Kidney (tissue), 14 donors: Measurements from ENCODE around the gene PFN3. TPM values are rescaled to one million over a fixed set of nuclear protein-coding genes. Genes with fewer than 3 reads are reported as not detected.

Source experiments
- DNase-seq, 5 donors: peaks; one replicate each; pipeline ENCODE4 v3.0.0-alpha.2; 2013 to 2020
- FAIRE-seq: peaks from 2 replicates; lab custom pipeline; 2012; peaks lifted over from hg19 to GRCh38; lab: Jason Lieb, UNC
- H3K27ac ChIP-seq, 2 donors: one replicate each; pipeline ENCODE4 v1.7.0; 2013; ENCODE audit warnings: low read depth in 2 of 2, low read length in 2 of 2, inconsistent platforms in 1 of 2
- H3K27me3 ChIP-seq: one replicate; pipeline ENCODE4 v1.7.1; 2013; ENCODE audit warnings: low read length, inconsistent platforms; ENCODE audit not compliant: control insufficient read depth, insufficient read depth
- H3K36me3 ChIP-seq, 3 donors: one replicate each; pipeline versions ENCODE4 v1.7.0 to v1.7.1; 2013; ENCODE audit warnings: low read length in 3 of 3, control low read depth in 1 of 3, inconsistent platforms in 1 of 3; ENCODE audit not compliant: insufficient read depth in 3 of 3, control insufficient read depth in 2 of 3
- H3K4me1 ChIP-seq, 3 donors: one replicate each; pipeline versions ENCODE4 v1.7.0 to v1.7.1; 2013; ENCODE audit warnings: low read length in 3 of 3, inconsistent platforms in 1 of 3, low read depth in 1 of 3; ENCODE audit not compliant: control insufficient read depth in 2 of 3, insufficient read depth in 2 of 3
- H3K4me3 ChIP-seq, 3 donors: one replicate each; pipeline versions ENCODE4 v1.7.0 to v1.8.1; 2013; ENCODE audit warnings: low read length in 3 of 3, control low read depth in 1 of 3, inconsistent platforms in 1 of 3
- H3K9ac ChIP-seq, 3 donors: one replicate each; pipeline versions ENCODE4 v1.7.0 to v1.7.1; 2013; ENCODE audit warnings: low read length in 3 of 3, control low read depth in 1 of 3, inconsistent platforms in 1 of 3
- H3K9me3 ChIP-seq, 3 donors: one replicate each; pipeline versions ENCODE4 v1.7.0 to v1.7.1; 2013; ENCODE audit warnings: low read length in 3 of 3, control low read depth in 1 of 3, inconsistent platforms in 1 of 3; ENCODE audit not compliant: control insufficient read depth in 2 of 3, insufficient read depth in 1 of 3
- intact Hi-C: fragments of 100-400 bp; cut with DNase I; formaldehyde crosslinking; loops from one replicate; pipeline ENCODE4 v1.11.1; 2022
- polyA plus RNA-seq: library from polyadenylated mRNA; stranded (reverse); fragments of 350-450 nt; fragmentation: Illumina TruSeq; extraction: RNeasy Lipid Tissue Mini Kit (QIAGEN cat#74804); gene quantifications from one replicate; pipeline ENCODE4 v1.2.3, GENCODE V29; 2014; ENCODE audit warnings: low read depth, low replicate concordance; ENCODE audit not compliant: insufficient read depth
- total RNA-seq: library from RNA; stranded (reverse); fragmentation: NEBNext Ultra II Directional; extraction: Animal tissue kit (Norgen Biotek cat#: 25700); gene quantifications from one replicate; pipeline ENCODE4 v1.2.1, GENCODE V29; 2021
- TF ChIP-seq, protein P1 (sequence below): IDR thresholded peaks from 3 replicates; pipeline ENCODE4 v1.5.1; 2012; ENCODE audit warnings: mild to moderate bottlenecking, moderate library complexity, borderline replicate concordance; ENCODE audit not compliant: insufficient read depth; ENCODE audit errors: extremely low read depth
- donor health status: control.
- donor health status: control.
- donor health status: control.
- donor health status: control.
- donor health status: control.
- donor health status: DM: yes; HTN: yes; CAD: no.
- donor health status: Normal renal cell carcinoma (clear cell type).

PFN3 gene
- total and polyA plus RNA-seq, 2 donors from 2014 or later = not detected

- no peak for FAIRE-seq
- DNase-seq = no peak
- intact Hi-C loops = no loop called here
- Histone ChIP-seq H3K4me3 (peak overlapping the region; percentile 31 to 70 (median 42)), H3K4me1 (peaks cover 0 to 18% (median 0%) of the 10 kb centered on the region in 3 donors), H3K36me3 (peaks cover 0 to 4% (median 2%) of the 10 kb centered on the region in 3 donors), H3K9ac (no peak overlapping the region), H3K27me3 (no peaks in the 10 kb centered on the region), H3K27ac (no peak overlapping the region), H3K9me3 (no peaks in the 10 kb centered on the region)
- TF ChIP-seq, protein P1, sequence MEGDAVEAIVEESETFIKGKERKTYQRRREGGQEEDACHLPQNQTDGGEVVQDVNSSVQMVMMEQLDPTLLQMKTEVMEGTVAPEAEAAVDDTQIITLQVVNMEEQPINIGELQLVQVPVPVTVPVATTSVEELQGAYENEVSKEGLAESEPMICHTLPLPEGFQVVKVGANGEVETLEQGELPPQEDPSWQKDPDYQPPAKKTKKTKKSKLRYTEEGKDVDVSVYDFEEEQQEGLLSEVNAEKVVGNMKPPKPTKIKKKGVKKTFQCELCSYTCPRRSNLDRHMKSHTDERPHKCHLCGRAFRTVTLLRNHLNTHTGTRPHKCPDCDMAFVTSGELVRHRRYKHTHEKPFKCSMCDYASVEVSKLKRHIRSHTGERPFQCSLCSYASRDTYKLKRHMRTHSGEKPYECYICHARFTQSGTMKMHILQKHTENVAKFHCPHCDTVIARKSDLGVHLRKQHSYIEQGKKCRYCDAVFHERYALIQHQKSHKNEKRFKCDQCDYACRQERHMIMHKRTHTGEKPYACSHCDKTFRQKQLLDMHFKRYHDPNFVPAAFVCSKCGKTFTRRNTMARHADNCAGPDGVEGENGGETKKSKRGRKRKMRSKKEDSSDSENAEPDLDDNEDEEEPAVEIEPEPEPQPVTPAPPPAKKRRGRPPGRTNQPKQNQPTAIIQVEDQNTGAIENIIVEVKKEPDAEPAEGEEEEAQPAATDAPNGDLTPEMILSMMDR = no peak
Measured at GRCh38 chr5:177387405-177387804, 13.1 kb downstream of the PFN3 start.

- H3K4me1 ChIP-seq = peaks cover 0 to 18% (median 0%) of the 10 kb centered on the region in 3 donors
- H3K9ac ChIP-seq = peak overlapping the region in 1 of 3 donors; percentile 19
- no peak overlapping the region for H3K27ac ChIP-seq
- intact Hi-C loops = no loop called here
- FAIRE-seq = no peak
- H3K27me3 ChIP-seq = no peaks in the 10 kb centered on the region
- peak overlapping the region; percentile 20 to 70 (median 56) for H3K4me3 ChIP-seq
- DNase-seq = no peak
- H3K9me3 ChIP-seq = no peaks in the 10 kb centered on the region
- peaks cover 0 to 4% (median 2%) of the 10 kb centered on the region in 3 donors for H3K36me3 ChIP-seq
- TF ChIP-seq, protein P1 = no peak
Measured at GRCh38 chr5:177386542-177386941, 13.9 kb downstream of the PFN3 start.

GRCh38 chr5:177385720-177386119, 14.7 kb downstream of the PFN3 start:
- intact Hi-C loops = no loop called here
- Histone ChIP-seq H3K27me3 (no peaks in the 10 kb centered on the region), H3K36me3 (peaks cover 0 to 4% (median 2%) of the 10 kb centered on the region in 3 donors), H3K4me3 (peak overlapping the region; percentile 53 to 70 (median 56)), H3K4me1 (peaks cover 0 to 18% (median 0%) of the 10 kb centered on the region in 3 donors), H3K27ac (no peak overlapping the region), H3K9me3 (no peaks in the 10 kb centered on the region), H3K9ac (no peak overlapping the region)
- DNase-seq = no peak
- TF ChIP-seq, protein P1 = no peak
- FAIRE-seq = no peak

DNA sequence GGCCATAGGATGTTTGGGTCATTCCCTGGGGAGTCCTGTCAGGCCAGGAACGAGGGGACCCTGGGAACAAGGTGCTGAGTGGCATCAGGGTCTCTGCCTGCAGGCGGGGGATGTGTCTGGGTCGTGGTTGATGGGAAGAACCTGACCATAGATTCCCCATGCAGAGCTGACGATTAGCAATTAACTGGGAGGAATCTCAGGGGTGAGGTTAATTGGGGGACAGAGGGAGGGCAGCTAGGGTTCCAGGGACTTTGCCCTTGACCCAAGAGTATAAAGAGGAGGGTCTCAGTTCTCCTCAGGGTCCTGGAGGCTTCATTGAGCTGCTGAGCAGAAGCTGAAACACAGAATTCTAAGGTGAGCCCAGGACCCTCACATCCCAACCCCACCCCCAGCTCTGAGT, 16.3 kb downstream of the PFN3 start, which contains the start of gene SLC34A1:
Gene SLC34A1 (plus strand): TSS at position 301 of the 400 bp plus-strand sequence. CDS start 1,308 bp downstream, outside the sequence.
- Histone ChIP-seq H3K9ac (peak within 1 kb of the TSS in 1 of 3 donors; percentile 7), H3K4me3 (peak within 1 kb of the TSS; percentile 53 to 70 (median 56)), H3K4me1 (peaks cover 0 to 15% (median 0%) of the 10 kb centered on the region in 3 donors), H3K36me3 (peaks cover 0 to 4% (median 2%) of the 10 kb centered on the region in 3 donors), H3K27me3 (no peaks in the 10 kb centered on the region), H3K9me3 (no peaks in the 10 kb centered on the region), H3K27ac (peak within 1 kb of the TSS in 1 of 2 donors; percentile 28)
- intact Hi-C loops = no loop called here
- TF ChIP-seq, protein P1 = no peak
- FAIRE-seq = no peak
- DNase-seq = no peak
